ENCODE results near the gene PCSK9.
A peak's percentile ranks its signal among the peaks of the same experiment; 100 is the strongest.
"Not testable (repeated sequence)": the region's sequence is repeated elsewhere in the genome, so short reads cannot be mapped to it uniquely, and the experiment has no call there.

The PCSK9 gene

GRCh38 chr1:55010194-55010886, 29.0 kb upstream of the PCSK9 start:
- no peak for DNase-seq

GRCh38 chr1:55010887-55011217, 28.5 kb upstream of the PCSK9 start:
- no peak for DNase-seq

GRCh38 chr1:55012661-55013060, 26.7 kb upstream of the PCSK9 start:
- DNase-seq: no peak

GRCh38 chr1:55015123-55015522, 24.2 kb upstream of the PCSK9 start:
- no peak for DNase-seq

GRCh38 chr1:55015731-55016620, 23.4 kb upstream of the PCSK9 start:
- DNase-seq: peak; percentile 51

- DNase-seq: no peak
Observed at GRCh38 chr1:55018395-55018794, 21.0 kb upstream of the PCSK9 start.

GRCh38 chr1:55021942-55022546, 17.3 kb upstream of the PCSK9 start:
- peak; percentile 89 for DNase-seq

- DNase-seq: not testable (repeated sequence)
Observed at GRCh38 chr1:55024163-55024562, 15.2 kb upstream of the PCSK9 start.

- not testable (repeated sequence) for DNase-seq
Observed at GRCh38 chr1:55026682-55027081, 12.7 kb upstream of the PCSK9 start.

- not testable (repeated sequence) for DNase-seq
Observed at GRCh38 chr1:55031098-55031497, 8.2 kb upstream of the PCSK9 start.

GRCh38 chr1:55033265-55033614, 6.1 kb upstream of the PCSK9 start:
- DNase-seq: no peak

- peak; percentile 34 for DNase-seq
Observed at GRCh38 chr1:55034476-55035133, 4.7 kb upstream of the PCSK9 start.

GRCh38 chr1:55035904-55036303, 3.4 kb upstream of the PCSK9 start:
- no peak for DNase-seq

GRCh38 chr1:55037733-55038551, 1.4 kb upstream of the PCSK9 start:
- DNase-seq: no peak

GRCh38 chr1:55038552-55038838, 853 bp upstream of the PCSK9 start:
- DNase-seq: no peak

GRCh38 chr1:55038974-55039341, 390 bp upstream of the PCSK9 start:
- DNase-seq: no peak

GRCh38 chr1:55040083-55040932, 960 bp downstream of the PCSK9 start:
- DNase-seq: no peak

- DNase-seq: no peak
Observed at GRCh38 chr1:55040933-55041494, 1.7 kb downstream of the PCSK9 start.

GRCh38 chr1:55041613-55042012, 2.3 kb downstream of the PCSK9 start:
- DNase-seq: no peak

GRCh38 chr1:55043011-55043410, 3.7 kb downstream of the PCSK9 start:
- DNase-seq: no peak

- no peak for DNase-seq
Observed at GRCh38 chr1:55043726-55044125, 4.4 kb downstream of the PCSK9 start.

Measured in fibroblast of skin of scalp (primary cell).